DND-41 (cell line): Measurements from ENCODE around the gene ZNF175.

Experiments
- ATAC-seq: fragments of 200-7000 bp; cut with Tn5 transposase; 3 replicates; pipeline ENCODE4 v1.9.1; 2021; ENCODE audit warnings: low read depth; ENCODE audit not compliant: insufficient read depth
- DNase-seq: peaks from one replicate; pipeline ENCODE4 v3.0.0-alpha.2; 2020
- H2AFZ ChIP-seq: 2 replicates; pipeline ENCODE4 v1.6.0; 2012; ENCODE audit warnings: low read depth, low read length
- H3K27ac ChIP-seq: 2 replicates; pipeline ENCODE4 v1.5.1; 2012; ENCODE audit warnings: low read length, inconsistent platforms
- H3K27me3 ChIP-seq: fragments of 200-600 bp; sonication (generic); 2 replicates; pipeline ENCODE4 v1.6.0; 2012; ENCODE audit warnings: low read length, mild to moderate bottlenecking, inconsistent platforms; ENCODE audit not compliant: insufficient read depth, poor library complexity
- H3K36me3 ChIP-seq: 2 replicates; pipeline ENCODE4 v1.5.1; 2012; ENCODE audit warnings: low read length, inconsistent platforms; ENCODE audit not compliant: insufficient read depth
- H3K4me1 ChIP-seq: 2 replicates; pipeline ENCODE4 v1.5.1; 2012; ENCODE audit warnings: mild to moderate bottlenecking, low read length; ENCODE audit not compliant: insufficient read depth
- H3K4me2 ChIP-seq: 2 replicates; pipeline ENCODE4 v1.6.0; 2012; ENCODE audit warnings: mild to moderate bottlenecking, moderate library complexity, low read length, inconsistent platforms; ENCODE audit not compliant: insufficient read depth
- H3K4me3 ChIP-seq, 2 experiments: fragments of 200-600 bp in 1 of 2; shearing (Covaris generic) in 1 of 2; 2 replicates each; pipeline ENCODE4 v1.5.1; 2012 to 2016; ENCODE audit warnings: inconsistent platforms in 2 of 2, low read length in 2 of 2, mild to moderate bottlenecking in 2 of 2, low read depth in 1 of 2, moderate library complexity in 1 of 2
- H3K79me2 ChIP-seq: 2 replicates; pipeline ENCODE4 v1.6.0; 2012; ENCODE audit warnings: low read length, inconsistent platforms; ENCODE audit not compliant: insufficient read depth
- H3K9ac ChIP-seq: 2 replicates; pipeline ENCODE4 v1.6.0; 2012; ENCODE audit warnings: low read depth, mild to moderate bottlenecking, inconsistent platforms, low read length, moderate library complexity
- H3K9me3 ChIP-seq: 2 replicates; pipeline ENCODE4 v1.5.1; 2012; ENCODE audit warnings: low read length, moderate library complexity, mild to moderate bottlenecking, inconsistent platforms; ENCODE audit not compliant: insufficient read depth, severe bottlenecking
- H4K20me1 ChIP-seq: 2 replicates; pipeline ENCODE4 v1.6.0; 2012; ENCODE audit warnings: low read length; ENCODE audit not compliant: insufficient read depth
- CTCF ChIP-seq: IDR thresholded peaks from 2 replicates; pipeline ENCODE4 v1.5.1; 2012; ENCODE audit warnings: borderline replicate concordance, low read length, moderate library complexity, mild to moderate bottlenecking; ENCODE audit not compliant: poor library complexity, severe bottlenecking; ENCODE audit errors: extremely low read depth
- EZH2 ChIP-seq: IDR thresholded peaks from 3 replicates; pipeline ENCODE4 v1.6.1; 2012; ENCODE audit warnings: borderline replicate concordance, low read depth, mild to moderate bottlenecking, moderate library complexity, low read length, inconsistent platforms; ENCODE audit not compliant: severe bottlenecking

The ZNF175 gene

GRCh38 chr19:51550848-51551672, 20.0 kb upstream of the ZNF175 start:
- no peak overlapping the region for H2AFZ ChIP-seq
- no peak overlapping the region for H3K9ac ChIP-seq
- no peak overlapping the region for H3K4me2 ChIP-seq
- H3K27me3 ChIP-seq, result peaks cover 23% of the 10 kb centered on the region
- H3K9me3 ChIP-seq, result no peaks in the 10 kb centered on the region
- H3K36me3 ChIP-seq, result no peaks in the 10 kb centered on the region
- ATAC-seq, result no peak
- DNase-seq, result no peak
- no peak for TF ChIP-seq EZH2
- no peak for TF ChIP-seq CTCF
- peaks cover 4% of the 10 kb centered on the region for H4K20me1 ChIP-seq
- H3K27ac ChIP-seq, result no peak overlapping the region
- no peaks in the 10 kb centered on the region for H3K4me1 ChIP-seq
- no peak overlapping the region for H3K4me3 ChIP-seq
- no peaks in the 10 kb centered on the region for H3K79me2 ChIP-seq

- no peaks in the 10 kb centered on the region for H3K4me1 ChIP-seq
- no peak overlapping the region for H3K27ac ChIP-seq
- no peak for TF ChIP-seq EZH2
- TF ChIP-seq CTCF, result no peak
- peaks cover 15% of the 10 kb centered on the region for H3K27me3 ChIP-seq
- H3K9me3 ChIP-seq, result no peaks in the 10 kb centered on the region
- DNase-seq (no peak), ATAC-seq (no peak)
- no peak overlapping the region for H2AFZ ChIP-seq
- no peak overlapping the region for H3K9ac ChIP-seq
- no peaks in the 10 kb centered on the region for H3K36me3 ChIP-seq
- H4K20me1 ChIP-seq, result peaks cover 4% of the 10 kb centered on the region
- H3K79me2 ChIP-seq, result no peaks in the 10 kb centered on the region
- no peak overlapping the region for H3K4me2 ChIP-seq
- H3K4me3 ChIP-seq, result no peak overlapping the region
These were observed 19.2 kb upstream of the ZNF175 start for GRCh38 chr19:51551673-51552432.

- Histone ChIP-seq H3K79me2 (no peaks in the 10 kb centered on the region), H3K36me3 (no peaks in the 10 kb centered on the region), H3K9ac (no peak overlapping the region), H2AFZ (no peak overlapping the region), H3K4me1 (no peaks in the 10 kb centered on the region), H3K4me3 (no peak overlapping the region), H4K20me1 (peaks cover 4% of the 10 kb centered on the region), H3K4me2 (no peak overlapping the region), H3K9me3 (no peaks in the 10 kb centered on the region), H3K27me3 (peaks cover 9% of the 10 kb centered on the region), H3K27ac (no peak overlapping the region)
- ATAC-seq, result no peak
- TF ChIP-seq EZH2, result no peak
- no peak for DNase-seq
These were observed 18.5 kb upstream of the ZNF175 start for GRCh38 chr19:51552608-51552995.
